GM23338 (cell line): ENCODE results near the gene STON2.

ENCODE experiments used
- EZH2 ChIP-seq: fragments of 200-600 bp; sonication (generic); IDR thresholded peaks from one replicate; pipeline ENCODE4 v1.8.0; 2017; ENCODE audit warnings: antibody characterized with exemption, mild to moderate bottlenecking, low read depth; ENCODE audit not compliant: unreplicated experiment
- POLR2AphosphoS5 ChIP-seq: IDR thresholded peaks from 2 replicates; pipeline ENCODE4 v1.6.1; 2016; ENCODE audit warnings: antibody characterized with exemption, low read depth
- ZNF114 ChIP-seq: fragments of 250-450 bp; sonication (Bioruptor Pico); IDR thresholded peaks from 2 replicates; pipeline ENCODE4 v1.5.0; 2020; ENCODE audit warnings: mild to moderate bottlenecking, moderate library complexity
- TF ChIP-seq, protein P1 (sequence below): IDR thresholded peaks from one replicate; pipeline ENCODE4 v1.6.1; 2018; ENCODE audit warnings: antibody characterized with exemption; ENCODE audit not compliant: unreplicated experiment
- TF ChIP-seq, protein P2 (sequence below), 2 experiments: fragments of 200-600 bp in 1 of 2; sonication (generic) in 1 of 2; conservative IDR thresholded peaks; 2 replicates each; pipeline versions ENCODE4 v1.5.1 to v1.6.1; 2016 to 2017; ENCODE audit warnings: antibody characterized with exemption in 2 of 2, low read depth in 2 of 2, mild to moderate bottlenecking in 2 of 2, moderate library complexity in 1 of 2

DNA sequence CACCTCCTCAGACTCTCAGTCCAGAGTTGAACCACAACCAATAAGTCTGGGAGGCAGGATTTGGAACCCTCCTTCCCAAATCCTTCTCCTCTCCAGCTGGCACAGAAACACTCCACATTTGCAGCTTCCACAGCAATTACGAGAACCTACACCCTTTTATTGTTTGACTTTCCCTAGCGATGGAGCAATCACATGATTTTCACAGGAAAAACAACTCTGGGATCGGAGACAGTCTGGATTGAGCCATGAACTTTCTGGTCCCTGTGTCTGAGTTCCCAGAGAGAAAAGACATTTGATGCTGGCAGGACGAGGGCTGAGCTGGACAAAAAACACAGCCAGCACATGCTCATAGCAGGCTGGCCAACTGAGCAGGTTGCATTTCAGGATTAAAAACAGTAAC, 49.0 kb upstream of the STON2 start:
- TF ChIP-seq EZH2: no peak
- TF ChIP-seq, protein P1, sequence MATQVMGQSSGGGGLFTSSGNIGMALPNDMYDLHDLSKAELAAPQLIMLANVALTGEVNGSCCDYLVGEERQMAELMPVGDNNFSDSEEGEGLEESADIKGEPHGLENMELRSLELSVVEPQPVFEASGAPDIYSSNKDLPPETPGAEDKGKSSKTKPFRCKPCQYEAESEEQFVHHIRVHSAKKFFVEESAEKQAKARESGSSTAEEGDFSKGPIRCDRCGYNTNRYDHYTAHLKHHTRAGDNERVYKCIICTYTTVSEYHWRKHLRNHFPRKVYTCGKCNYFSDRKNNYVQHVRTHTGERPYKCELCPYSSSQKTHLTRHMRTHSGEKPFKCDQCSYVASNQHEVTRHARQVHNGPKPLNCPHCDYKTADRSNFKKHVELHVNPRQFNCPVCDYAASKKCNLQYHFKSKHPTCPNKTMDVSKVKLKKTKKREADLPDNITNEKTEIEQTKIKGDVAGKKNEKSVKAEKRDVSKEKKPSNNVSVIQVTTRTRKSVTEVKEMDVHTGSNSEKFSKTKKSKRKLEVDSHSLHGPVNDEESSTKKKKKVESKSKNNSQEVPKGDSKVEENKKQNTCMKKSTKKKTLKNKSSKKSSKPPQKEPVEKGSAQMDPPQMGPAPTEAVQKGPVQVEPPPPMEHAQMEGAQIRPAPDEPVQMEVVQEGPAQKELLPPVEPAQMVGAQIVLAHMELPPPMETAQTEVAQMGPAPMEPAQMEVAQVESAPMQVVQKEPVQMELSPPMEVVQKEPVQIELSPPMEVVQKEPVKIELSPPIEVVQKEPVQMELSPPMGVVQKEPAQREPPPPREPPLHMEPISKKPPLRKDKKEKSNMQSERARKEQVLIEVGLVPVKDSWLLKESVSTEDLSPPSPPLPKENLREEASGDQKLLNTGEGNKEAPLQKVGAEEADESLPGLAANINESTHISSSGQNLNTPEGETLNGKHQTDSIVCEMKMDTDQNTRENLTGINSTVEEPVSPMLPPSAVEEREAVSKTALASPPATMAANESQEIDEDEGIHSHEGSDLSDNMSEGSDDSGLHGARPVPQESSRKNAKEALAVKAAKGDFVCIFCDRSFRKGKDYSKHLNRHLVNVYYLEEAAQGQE: no peak
- TF ChIP-seq, protein P2, sequence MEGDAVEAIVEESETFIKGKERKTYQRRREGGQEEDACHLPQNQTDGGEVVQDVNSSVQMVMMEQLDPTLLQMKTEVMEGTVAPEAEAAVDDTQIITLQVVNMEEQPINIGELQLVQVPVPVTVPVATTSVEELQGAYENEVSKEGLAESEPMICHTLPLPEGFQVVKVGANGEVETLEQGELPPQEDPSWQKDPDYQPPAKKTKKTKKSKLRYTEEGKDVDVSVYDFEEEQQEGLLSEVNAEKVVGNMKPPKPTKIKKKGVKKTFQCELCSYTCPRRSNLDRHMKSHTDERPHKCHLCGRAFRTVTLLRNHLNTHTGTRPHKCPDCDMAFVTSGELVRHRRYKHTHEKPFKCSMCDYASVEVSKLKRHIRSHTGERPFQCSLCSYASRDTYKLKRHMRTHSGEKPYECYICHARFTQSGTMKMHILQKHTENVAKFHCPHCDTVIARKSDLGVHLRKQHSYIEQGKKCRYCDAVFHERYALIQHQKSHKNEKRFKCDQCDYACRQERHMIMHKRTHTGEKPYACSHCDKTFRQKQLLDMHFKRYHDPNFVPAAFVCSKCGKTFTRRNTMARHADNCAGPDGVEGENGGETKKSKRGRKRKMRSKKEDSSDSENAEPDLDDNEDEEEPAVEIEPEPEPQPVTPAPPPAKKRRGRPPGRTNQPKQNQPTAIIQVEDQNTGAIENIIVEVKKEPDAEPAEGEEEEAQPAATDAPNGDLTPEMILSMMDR (conservative IDR thresholded peaks at IDR 0.05; ENCODE audit: low read depth in 2 of 2): no peak
- no peak for TF ChIP-seq POLR2AphosphoS5
- TF ChIP-seq ZNF114: no peak
